ENCODE measurements around the gene CACNB2.

GRCh38 chr10:18254692-18255091, 114.5 kb downstream of the CACNB2 start:
- no peak for TF ChIP-seq EGR1 (IDR thresholded peaks at IDR 0.05; ENCODE audit: low read depth in 2 of 2)
- TF ChIP-seq, protein P1, sequence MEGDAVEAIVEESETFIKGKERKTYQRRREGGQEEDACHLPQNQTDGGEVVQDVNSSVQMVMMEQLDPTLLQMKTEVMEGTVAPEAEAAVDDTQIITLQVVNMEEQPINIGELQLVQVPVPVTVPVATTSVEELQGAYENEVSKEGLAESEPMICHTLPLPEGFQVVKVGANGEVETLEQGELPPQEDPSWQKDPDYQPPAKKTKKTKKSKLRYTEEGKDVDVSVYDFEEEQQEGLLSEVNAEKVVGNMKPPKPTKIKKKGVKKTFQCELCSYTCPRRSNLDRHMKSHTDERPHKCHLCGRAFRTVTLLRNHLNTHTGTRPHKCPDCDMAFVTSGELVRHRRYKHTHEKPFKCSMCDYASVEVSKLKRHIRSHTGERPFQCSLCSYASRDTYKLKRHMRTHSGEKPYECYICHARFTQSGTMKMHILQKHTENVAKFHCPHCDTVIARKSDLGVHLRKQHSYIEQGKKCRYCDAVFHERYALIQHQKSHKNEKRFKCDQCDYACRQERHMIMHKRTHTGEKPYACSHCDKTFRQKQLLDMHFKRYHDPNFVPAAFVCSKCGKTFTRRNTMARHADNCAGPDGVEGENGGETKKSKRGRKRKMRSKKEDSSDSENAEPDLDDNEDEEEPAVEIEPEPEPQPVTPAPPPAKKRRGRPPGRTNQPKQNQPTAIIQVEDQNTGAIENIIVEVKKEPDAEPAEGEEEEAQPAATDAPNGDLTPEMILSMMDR (IDR thresholded peaks at IDR 0.05; ENCODE audit: low read depth, low read length, missing input control) = no peak
- TF ChIP-seq, protein P2, sequence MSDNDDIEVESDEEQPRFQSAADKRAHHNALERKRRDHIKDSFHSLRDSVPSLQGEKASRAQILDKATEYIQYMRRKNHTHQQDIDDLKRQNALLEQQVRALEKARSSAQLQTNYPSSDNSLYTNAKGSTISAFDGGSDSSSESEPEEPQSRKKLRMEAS (IDR thresholded peaks at IDR 0.05) = no peak
- TF ChIP-seq FOXA1 (IDR thresholded peaks at IDR 0.05) = no peak
- TF ChIP-seq, protein P3, sequence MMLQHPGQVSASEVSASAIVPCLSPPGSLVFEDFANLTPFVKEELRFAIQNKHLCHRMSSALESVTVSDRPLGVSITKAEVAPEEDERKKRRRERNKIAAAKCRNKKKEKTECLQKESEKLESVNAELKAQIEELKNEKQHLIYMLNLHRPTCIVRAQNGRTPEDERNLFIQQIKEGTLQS (IDR thresholded peaks at IDR 0.05) = no peak
- no peak for TF ChIP-seq JUND (IDR thresholded peaks at IDR 0.05)
- no peak for TF ChIP-seq TAF1 (conservative IDR thresholded peaks at IDR 0.05)
- no peak for TF ChIP-seq RAD21 (IDR thresholded peaks at IDR 0.05)
- TF ChIP-seq REST (IDR thresholded peaks at IDR 0.05) = no peak
- TF ChIP-seq ZBTB33 (IDR thresholded peaks at IDR 0.05) = no peak
- TF ChIP-seq HNF4A (conservative IDR thresholded peaks at IDR 0.05) = no peak
- TF ChIP-seq SP1 (IDR thresholded peaks at IDR 0.05) = no peak
- no peak for TF ChIP-seq GABPA (IDR thresholded peaks at IDR 0.05 in 1 of 2, conservative IDR thresholded peaks at IDR 0.05 in 1 of 2)
- no peak for TF ChIP-seq FOXA2 (IDR thresholded peaks at IDR 0.05)

Data from liver (tissue), 3 donors.